ENCODE data around the gene DNAAF1. TPM values are rescaled to one million over a fixed set of nuclear protein-coding genes. Genes with fewer than 3 reads are reported as not detected.

DNAAF1 gene
- total and polyA plus RNA-seq, 2 of the 8 experiments (the other 6 are each of a cell fraction or from before 2014, with no cell fraction given): 0.09 to 0.15 TPM

DNA sequence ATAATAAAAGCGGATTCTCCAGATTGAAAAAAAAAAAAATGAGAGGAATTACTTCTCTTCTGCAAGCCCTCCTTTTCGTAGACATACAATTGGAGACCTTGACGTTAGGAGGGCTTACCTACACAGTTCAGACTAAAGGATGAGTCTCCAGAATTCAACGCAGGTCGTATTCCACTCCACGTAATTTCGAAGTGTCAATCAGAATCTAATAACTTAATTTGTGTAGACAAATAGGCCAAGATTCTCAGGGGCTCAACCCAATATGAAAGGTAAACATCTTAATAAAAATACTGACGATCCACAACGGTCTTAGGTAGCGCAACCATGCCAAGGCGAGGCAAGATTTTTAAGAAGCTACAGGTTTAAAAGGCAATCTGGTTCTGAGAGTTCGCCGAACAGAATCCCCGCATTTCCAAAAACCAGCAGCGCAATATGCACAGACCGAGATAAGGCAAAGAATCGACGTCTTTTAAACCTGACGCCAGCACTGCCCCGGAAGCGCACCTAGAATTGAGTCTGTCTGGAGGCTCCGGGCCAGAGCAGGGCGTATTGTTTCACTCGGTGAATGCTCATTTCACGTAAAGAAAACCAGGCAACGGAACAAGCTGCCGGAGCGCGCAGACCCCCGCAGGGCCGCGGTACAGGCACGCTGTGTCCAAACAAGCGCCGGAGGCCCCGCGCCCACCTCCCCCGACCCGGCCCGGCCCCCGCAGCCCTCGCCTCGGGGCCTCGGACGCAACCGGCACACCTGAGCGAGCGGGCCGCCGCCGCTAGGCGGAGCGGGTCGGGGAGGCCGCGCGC lies 29.0 kb upstream of the DNAAF1 start:
- no peak overlapping the region for H3K23ac ChIP-seq (ENCODE audit: insufficient read length)
- ChIA-PET POLR2A (ENCODE audit: partially characterized antibody) (interaction anchor here (0.6 to 4.6 kb wide), 22 partner anchors 10 to 180 kb away, joined by 3 to 19 read pairs (median 4); partner anchors contain the start of genes DNAAF1, HSDL1, SLC38A8 and TAF1C), CTCF (ENCODE audit: partially characterized antibody) (interaction anchor here (0.5 to 6.0 kb wide), 18 partner anchors 16 to 1342 kb away, joined by 3 to 44 read pairs (median 3); partner anchors contain the start of gene TAF1C)
- DNase-seq (ENCODE audit: low read depth in 1 of 2, low spot score in 2 of 2): no peak
- peak overlapping the region; percentile 12 for H3K56ac ChIP-seq (replicated peaks; ENCODE audit: insufficient read length, low read depth, low read length)
- H4K91ac ChIP-seq (replicated peaks; ENCODE audit: insufficient read length, low read length): peak overlapping the region; percentile 61
- FAIRE-seq: no peak
- H2BK15ac ChIP-seq (ENCODE audit: low read length): no peak overlapping the region
- no peaks in the 10 kb centered on the region for H3K9me3 ChIP-seq (ENCODE audit: insufficient read depth in 2 of 2, low read depth in 1 of 2, low read length in 1 of 2)
- H4K8ac ChIP-seq (ENCODE audit: extremely low read depth, insufficient read depth, low read length): no peak overlapping the region
- H4K20me1 ChIP-seq (replicated peaks in 1 of 2; ENCODE audit: control insufficient read depth in 1 of 2, insufficient read depth in 2 of 2, low read length in 2 of 2): peaks cover under 1 to 5% of the 10 kb centered on the region in 2 experiments
- H3K4me3 ChIP-seq (ENCODE audit: extremely low read depth in 1 of 4, insufficient read depth in 2 of 4, low read depth in 3 of 4, low read length in 4 of 4): peak overlapping the region; percentile 69 to 92 (median 84)
- H2AK5ac ChIP-seq (ENCODE audit: low read depth, low read length): no peak overlapping the region
- no peak overlapping the region for H2BK20ac ChIP-seq (ENCODE audit: low read length)
- H3K27me3 ChIP-seq (replicated peaks in 1 of 4; ENCODE audit: control insufficient read depth in 3 of 4, extremely low read depth in 1 of 4, insufficient read depth in 3 of 4, low read length in 3 of 4): no peaks in the 10 kb centered on the region
- no peak overlapping the region for H3K14ac ChIP-seq (ENCODE audit: insufficient read length)
- peak overlapping the region; percentile 24 for H2AFZ ChIP-seq (ENCODE audit: low read length)
- H4K5ac ChIP-seq (ENCODE audit: insufficient read length, low read depth, low read length): peak overlapping the region; percentile 46
- peak overlapping the region; percentile 64 to 72 for H3K4me2 ChIP-seq (ENCODE audit: insufficient read depth in 1 of 2, low read depth in 2 of 2, low read length in 2 of 2)
- peak overlapping the region; percentile 72 for H2BK120ac ChIP-seq (replicated peaks; ENCODE audit: low read depth, low read length)
- 0 out of 8 replicates have a peak, but pooled peaks cover 0 to 3% (median 0%) of the 10 kb centered on the region in 4 experiments for H3K36me3 ChIP-seq (ENCODE audit: control insufficient read depth in 2 of 4, insufficient read depth in 4 of 4, low read length in 3 of 4)
- H3K79me1 ChIP-seq (ENCODE audit: low read depth, low read length): peaks cover 6% of the 10 kb centered on the region
- WGBS, 2 experiments (ENCODE audit: extremely low coverage in 1 of 2, insufficient coverage in 1 of 2, insufficient read length in 1 of 2, insufficient replicate concordance in 2 of 2, low coverage in 1 of 2, low lambda C conversion rate in 2 of 2, missing lambda C conversion rate in 1 of 2): 5% methylated on average over 35 of the region's 57 CpGs; no CpG with 5 or more reads in 1 of the 2 experiments
- no peak for TF ChIP-seq MAFK (IDR thresholded peaks at IDR 0.05; ENCODE audit: low read depth, low read length)
- TF ChIP-seq RAD21 (IDR thresholded peaks at IDR 0.05 in 1 of 2, conservative IDR thresholded peaks at IDR 0.05 in 1 of 2; ENCODE audit: low read depth in 2 of 2, low read length in 2 of 2): no peak; a peak in 1 of 4 replicates
- TF ChIP-seq RBBP5 (IDR thresholded peaks at IDR 0.05; ENCODE audit: borderline replicate concordance, low read depth, low read length): peak; percentile 12; the same call in 1 of the 2 replicates
- no peak for TF ChIP-seq EP300 (IDR thresholded peaks at IDR 0.05; ENCODE audit: borderline replicate concordance in 1 of 2, low read depth in 2 of 2, low read length in 2 of 2)
- peak; percentile 27 for TF ChIP-seq ASH2L (IDR thresholded peaks at IDR 0.05; ENCODE audit: low read length)
- TF ChIP-seq, protein P1, sequence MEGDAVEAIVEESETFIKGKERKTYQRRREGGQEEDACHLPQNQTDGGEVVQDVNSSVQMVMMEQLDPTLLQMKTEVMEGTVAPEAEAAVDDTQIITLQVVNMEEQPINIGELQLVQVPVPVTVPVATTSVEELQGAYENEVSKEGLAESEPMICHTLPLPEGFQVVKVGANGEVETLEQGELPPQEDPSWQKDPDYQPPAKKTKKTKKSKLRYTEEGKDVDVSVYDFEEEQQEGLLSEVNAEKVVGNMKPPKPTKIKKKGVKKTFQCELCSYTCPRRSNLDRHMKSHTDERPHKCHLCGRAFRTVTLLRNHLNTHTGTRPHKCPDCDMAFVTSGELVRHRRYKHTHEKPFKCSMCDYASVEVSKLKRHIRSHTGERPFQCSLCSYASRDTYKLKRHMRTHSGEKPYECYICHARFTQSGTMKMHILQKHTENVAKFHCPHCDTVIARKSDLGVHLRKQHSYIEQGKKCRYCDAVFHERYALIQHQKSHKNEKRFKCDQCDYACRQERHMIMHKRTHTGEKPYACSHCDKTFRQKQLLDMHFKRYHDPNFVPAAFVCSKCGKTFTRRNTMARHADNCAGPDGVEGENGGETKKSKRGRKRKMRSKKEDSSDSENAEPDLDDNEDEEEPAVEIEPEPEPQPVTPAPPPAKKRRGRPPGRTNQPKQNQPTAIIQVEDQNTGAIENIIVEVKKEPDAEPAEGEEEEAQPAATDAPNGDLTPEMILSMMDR (IDR thresholded peaks at IDR 0.05; ENCODE audit: control extremely low read depth in 1 of 3, insufficient read depth in 1 of 3, low read depth in 1 of 3, low read length in 3 of 3): peak; percentile 15 to 37 (median 20); a peak in 3 of 4 replicates
- H3K23me2 ChIP-seq (ENCODE audit: low read depth, low read length): peaks cover 6% of the 10 kb centered on the region
- H2BK5ac ChIP-seq (ENCODE audit: low read depth, low read length): no peak overlapping the region
- H3K4me1 ChIP-seq (replicated peaks in 1 of 4; ENCODE audit: control insufficient read depth in 3 of 4, insufficient read depth in 4 of 4, low read length in 3 of 4): peaks cover 0 to 2% (median 0%) of the 10 kb centered on the region in 4 experiments; a peak in 1 of 7 replicates
- no peak overlapping the region for H3K18ac ChIP-seq (ENCODE audit: extremely low read depth, low read length)
- peak overlapping the region; percentile 64 for H3K27ac ChIP-seq (ENCODE audit: low read depth, low read length)
- peak overlapping the region; percentile 86 to 97 (median 90) for H3K9ac ChIP-seq (replicated peaks in 1 of 4; ENCODE audit: extremely low read depth in 1 of 4, low read depth in 3 of 4, low read length in 3 of 4)
- peak overlapping the region; percentile 66 for H3K4ac ChIP-seq (replicated peaks; ENCODE audit: insufficient read length, low read depth, low read length)
- H3K79me2 ChIP-seq (ENCODE audit: control insufficient read depth in 1 of 2, insufficient read depth in 2 of 2, low read length in 2 of 2): peaks cover 0 to 48% of the 10 kb centered on the region in 2 experiments; a peak in 3 of 4 replicates
- no peak overlapping the region for H2BK12ac ChIP-seq (ENCODE audit: low read depth, low read length)

Data from H1 (cell line).